ENCODE data around the gene PLCL1. TPM values are rescaled to one million over a fixed set of nuclear protein-coding genes. Genes with fewer than 3 reads are reported as not detected.

The PLCL1 gene
- total RNA-seq, 4 donors from 2014 or later, result 5.4 to 21.8 (median 10.2) TPM

- no peak for DNase-seq (ENCODE audit: low spot score)
- TF ChIP-seq, protein P1, sequence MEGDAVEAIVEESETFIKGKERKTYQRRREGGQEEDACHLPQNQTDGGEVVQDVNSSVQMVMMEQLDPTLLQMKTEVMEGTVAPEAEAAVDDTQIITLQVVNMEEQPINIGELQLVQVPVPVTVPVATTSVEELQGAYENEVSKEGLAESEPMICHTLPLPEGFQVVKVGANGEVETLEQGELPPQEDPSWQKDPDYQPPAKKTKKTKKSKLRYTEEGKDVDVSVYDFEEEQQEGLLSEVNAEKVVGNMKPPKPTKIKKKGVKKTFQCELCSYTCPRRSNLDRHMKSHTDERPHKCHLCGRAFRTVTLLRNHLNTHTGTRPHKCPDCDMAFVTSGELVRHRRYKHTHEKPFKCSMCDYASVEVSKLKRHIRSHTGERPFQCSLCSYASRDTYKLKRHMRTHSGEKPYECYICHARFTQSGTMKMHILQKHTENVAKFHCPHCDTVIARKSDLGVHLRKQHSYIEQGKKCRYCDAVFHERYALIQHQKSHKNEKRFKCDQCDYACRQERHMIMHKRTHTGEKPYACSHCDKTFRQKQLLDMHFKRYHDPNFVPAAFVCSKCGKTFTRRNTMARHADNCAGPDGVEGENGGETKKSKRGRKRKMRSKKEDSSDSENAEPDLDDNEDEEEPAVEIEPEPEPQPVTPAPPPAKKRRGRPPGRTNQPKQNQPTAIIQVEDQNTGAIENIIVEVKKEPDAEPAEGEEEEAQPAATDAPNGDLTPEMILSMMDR (IDR thresholded peaks at IDR 0.05), result no peak
- ATAC-seq (ENCODE audit: low FRiP score), result no peak
These were observed 252.4 kb downstream of the PLCL1 start for GRCh38 chr2:198056836-198057235.

DNA sequence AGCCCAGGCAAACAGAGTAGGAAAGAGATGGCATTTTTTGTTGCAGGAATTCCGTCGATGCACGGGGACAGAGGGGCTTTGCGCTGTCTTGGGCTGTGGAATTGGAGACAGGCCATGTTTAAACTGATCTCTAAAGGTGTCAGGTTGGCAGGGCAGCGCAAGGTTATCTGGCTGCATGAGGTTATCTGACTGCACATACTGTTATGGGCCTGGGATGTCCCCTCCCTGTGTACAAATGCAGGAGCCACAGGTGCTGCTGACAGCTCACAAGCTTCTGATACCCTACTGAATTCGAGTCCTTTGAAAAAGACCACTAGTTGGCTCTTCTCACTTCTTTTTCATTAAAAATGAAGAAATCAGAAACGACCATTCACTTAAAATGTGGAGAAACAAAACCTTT, 255.4 kb downstream of the PLCL1 start:
- DNase-seq (ENCODE audit: low spot score) (no peak), ATAC-seq (ENCODE audit: low FRiP score) (no peak)
- TF ChIP-seq, protein P1 (IDR thresholded peaks at IDR 0.05), result no peak

GRCh38 chr2:198060277-198060676, 255.9 kb downstream of the PLCL1 start:
- DNase-seq (ENCODE audit: low spot score) (no peak), ATAC-seq (ENCODE audit: low FRiP score) (no peak)
- TF ChIP-seq, protein P1 (IDR thresholded peaks at IDR 0.05), result no peak

DNA sequence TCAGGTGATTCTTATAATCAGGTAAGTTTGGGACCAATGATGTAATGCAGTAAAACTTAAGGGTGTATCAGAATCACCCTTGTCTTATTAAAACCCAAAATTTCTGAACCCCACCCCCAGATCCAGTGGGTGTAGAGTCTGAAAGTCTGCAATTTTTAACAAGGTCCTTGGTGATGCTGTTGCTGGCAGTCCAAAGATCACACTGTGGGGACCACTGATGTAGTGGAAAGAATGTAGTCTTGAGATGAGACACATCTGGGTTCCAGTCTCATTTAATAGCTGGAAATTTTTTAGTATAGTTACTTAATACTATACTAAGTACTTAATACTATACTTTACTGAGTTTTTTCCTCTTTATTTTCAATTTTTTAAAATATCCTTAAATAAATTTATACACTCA, 258.4 kb downstream of the PLCL1 start:
- TF ChIP-seq, protein P1 (IDR thresholded peaks at IDR 0.05), result no peak

DNA sequence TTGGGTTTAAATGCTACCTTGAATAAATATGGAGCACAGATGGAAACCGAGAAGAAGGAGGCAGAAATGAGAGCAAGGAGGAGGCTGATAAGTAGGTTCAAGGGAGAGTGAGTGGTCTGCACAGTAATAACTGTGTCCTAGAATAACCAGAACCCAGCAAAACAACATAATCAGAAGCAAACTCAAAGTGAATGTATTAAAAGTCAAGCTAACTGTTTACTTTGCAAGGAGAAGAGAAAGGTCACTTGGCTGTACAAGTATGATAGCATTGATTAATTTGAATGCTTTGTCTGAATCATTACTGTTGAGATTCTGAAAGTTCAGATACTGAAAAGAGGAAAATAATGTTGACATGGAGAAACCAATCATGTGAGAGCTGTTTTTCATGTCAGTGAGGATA, 258.8 kb downstream of the PLCL1 start:
- DNase-seq (ENCODE audit: low spot score), result no peak
- TF ChIP-seq, protein P1 (IDR thresholded peaks at IDR 0.05), result no peak
- no peak for ATAC-seq (ENCODE audit: low FRiP score)

More for the DNA sequence above, 258.4 kb downstream of the PLCL1 start:
- no peak for DNase-seq (ENCODE audit: low spot score)
- no peak for ATAC-seq (ENCODE audit: low FRiP score)

DNA sequence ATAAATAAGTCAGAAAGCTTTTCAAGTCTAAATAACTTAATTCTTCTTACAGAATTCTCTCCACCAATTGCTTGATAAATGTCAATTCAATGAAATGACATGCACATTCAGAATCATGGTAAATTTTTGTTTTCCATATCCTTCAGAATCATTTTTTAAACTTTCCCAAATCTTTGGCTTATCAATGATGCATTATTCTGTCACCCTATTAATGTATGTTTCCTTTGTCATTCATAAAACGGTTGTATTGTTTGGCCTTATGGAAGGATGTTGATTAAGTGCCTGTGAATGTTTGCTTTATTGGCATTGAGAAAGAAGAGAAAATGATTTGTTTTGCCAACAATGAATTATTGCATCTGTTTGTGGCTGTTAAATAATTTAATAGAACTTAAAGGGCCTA, 260.9 kb downstream of the PLCL1 start:
- DNase-seq (ENCODE audit: low spot score) (no peak), ATAC-seq (ENCODE audit: low FRiP score) (no peak)
- TF ChIP-seq, protein P1 (IDR thresholded peaks at IDR 0.05), result no peak

- ATAC-seq (ENCODE audit: low FRiP score), result no peak
- no peak for DNase-seq (ENCODE audit: low spot score)
- TF ChIP-seq, protein P1 (IDR thresholded peaks at IDR 0.05), result no peak
These were observed 262.2 kb downstream of the PLCL1 start for GRCh38 chr2:198066597-198066996.
